ENCODE data around the gene EXOC6B. TPM values are rescaled to one million over a fixed set of nuclear protein-coding genes. Genes with fewer than 3 reads are reported as not detected.

EXOC6B gene
- total and polyA plus RNA-seq, 8 donors = 3.4 to 57.2 (median 27.1) TPM

DNA sequence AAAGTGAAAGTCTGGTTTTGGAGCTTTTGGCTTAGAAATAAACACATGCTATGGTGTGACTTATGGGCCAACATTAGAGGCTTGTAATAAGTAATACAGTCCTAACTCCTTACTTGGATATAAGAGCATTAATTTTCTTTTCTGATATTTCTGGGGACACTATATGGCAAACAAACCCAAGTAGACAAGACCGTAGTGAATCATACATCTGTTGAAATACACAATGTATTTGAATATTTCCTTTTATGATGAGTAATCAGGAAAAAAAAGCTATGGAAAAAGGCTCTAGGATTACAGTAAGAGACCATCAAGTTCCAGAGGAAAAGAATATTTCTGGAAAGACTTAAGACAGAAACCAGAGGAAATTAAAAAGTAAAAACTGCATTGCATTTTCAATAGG is 532.2 kb downstream of the EXOC6B start:
- H3K27ac ChIP-seq = no peak overlapping the region
- no peaks in the 10 kb centered on the region for H3K36me3 ChIP-seq
- H3K4me3 ChIP-seq = no peak overlapping the region
- TF ChIP-seq, protein P1, sequence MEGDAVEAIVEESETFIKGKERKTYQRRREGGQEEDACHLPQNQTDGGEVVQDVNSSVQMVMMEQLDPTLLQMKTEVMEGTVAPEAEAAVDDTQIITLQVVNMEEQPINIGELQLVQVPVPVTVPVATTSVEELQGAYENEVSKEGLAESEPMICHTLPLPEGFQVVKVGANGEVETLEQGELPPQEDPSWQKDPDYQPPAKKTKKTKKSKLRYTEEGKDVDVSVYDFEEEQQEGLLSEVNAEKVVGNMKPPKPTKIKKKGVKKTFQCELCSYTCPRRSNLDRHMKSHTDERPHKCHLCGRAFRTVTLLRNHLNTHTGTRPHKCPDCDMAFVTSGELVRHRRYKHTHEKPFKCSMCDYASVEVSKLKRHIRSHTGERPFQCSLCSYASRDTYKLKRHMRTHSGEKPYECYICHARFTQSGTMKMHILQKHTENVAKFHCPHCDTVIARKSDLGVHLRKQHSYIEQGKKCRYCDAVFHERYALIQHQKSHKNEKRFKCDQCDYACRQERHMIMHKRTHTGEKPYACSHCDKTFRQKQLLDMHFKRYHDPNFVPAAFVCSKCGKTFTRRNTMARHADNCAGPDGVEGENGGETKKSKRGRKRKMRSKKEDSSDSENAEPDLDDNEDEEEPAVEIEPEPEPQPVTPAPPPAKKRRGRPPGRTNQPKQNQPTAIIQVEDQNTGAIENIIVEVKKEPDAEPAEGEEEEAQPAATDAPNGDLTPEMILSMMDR (IDR thresholded peaks at IDR 0.05) = no peak
- no peak for TF ChIP-seq POLR2AphosphoS5 (IDR thresholded peaks at IDR 0.05)
- no peak for TF ChIP-seq POLR2A (IDR thresholded peaks at IDR 0.05)
- TF ChIP-seq EP300 (IDR thresholded peaks at IDR 0.05) = no peak
- intact Hi-C loops (cut with DNase I; ENCODE audit: low total_unique reads) = loop anchor here (5.0 kb wide), 1 partner anchor 49 kb away; no protein-coding TSS in a partner anchor
- no peaks in the 10 kb centered on the region for H3K4me1 ChIP-seq
- DNase-seq = no peak
- no peaks in the 10 kb centered on the region for H3K27me3 ChIP-seq
- no peaks in the 10 kb centered on the region for H3K9me3 ChIP-seq
- WGBS, 5 donors = 59 to 73% (median 68%) methylated on average over 1 of the region's 1 CpG

DNA sequence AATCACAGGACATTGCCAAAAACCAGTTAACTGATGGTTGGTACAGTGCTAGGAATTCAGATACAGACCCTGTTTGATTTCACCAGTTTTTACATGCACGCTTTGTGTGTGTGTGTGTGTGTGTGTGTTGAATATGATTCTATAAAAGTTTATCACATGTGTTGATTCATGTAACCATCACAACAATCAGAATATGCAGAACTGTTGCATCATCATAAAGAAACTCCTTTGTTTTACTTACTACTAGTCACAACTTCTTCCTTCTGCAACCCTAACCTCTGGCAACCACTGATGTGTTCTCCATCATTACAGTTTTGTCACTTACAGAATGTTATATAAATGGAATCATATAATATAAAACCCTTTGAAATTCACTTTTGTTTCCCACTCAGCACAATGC is 533.4 kb downstream of the EXOC6B start:
- H3K9me3 ChIP-seq = no peaks in the 10 kb centered on the region
- H3K4me3 ChIP-seq = no peak overlapping the region
- no peak overlapping the region for H3K27ac ChIP-seq
- 91 to 97% (median 95%) methylated on average over 1 of the region's 1 CpG for WGBS, 5 donors
- H3K27me3 ChIP-seq = no peaks in the 10 kb centered on the region
- intact Hi-C loops (cut with DNase I; ENCODE audit: low total_unique reads) = loop anchor here (5.0 kb wide), 1 partner anchor 50 kb away; no protein-coding TSS in a partner anchor
- TF ChIP-seq POLR2AphosphoS5 (IDR thresholded peaks at IDR 0.05) (no peak), POLR2A (IDR thresholded peaks at IDR 0.05) (no peak)
- TF ChIP-seq, protein P1 (IDR thresholded peaks at IDR 0.05) = no peak
- H3K36me3 ChIP-seq = no peaks in the 10 kb centered on the region
- H3K4me1 ChIP-seq = no peaks in the 10 kb centered on the region
- no peak for DNase-seq

DNA sequence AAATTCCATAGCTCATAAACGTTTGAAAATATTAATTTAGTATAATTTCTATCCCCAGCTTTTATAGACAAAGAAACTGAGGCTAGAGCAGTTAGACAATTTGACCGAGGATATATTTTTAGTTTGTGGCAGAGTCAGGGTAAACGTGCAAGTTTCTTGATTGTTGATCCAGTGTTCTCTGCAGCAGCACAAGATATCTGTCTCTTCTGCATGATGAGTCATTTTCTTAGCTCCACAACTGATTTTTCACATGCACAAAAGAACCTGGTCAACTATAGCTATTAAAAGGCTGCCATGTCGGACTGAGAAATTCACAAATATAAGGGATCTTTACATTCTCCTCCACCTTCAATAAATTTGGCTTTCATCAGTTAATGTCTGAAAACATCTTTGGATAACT is 534.8 kb downstream of the EXOC6B start:
- TF ChIP-seq EP300 (IDR thresholded peaks at IDR 0.05) = no peak
- TF ChIP-seq, protein P1 (IDR thresholded peaks at IDR 0.05) = no peak
- TF ChIP-seq POLR2AphosphoS5 (IDR thresholded peaks at IDR 0.05) = no peak
- TF ChIP-seq POLR2A (IDR thresholded peaks at IDR 0.05) = no peak
- no peak overlapping the region for H3K27ac ChIP-seq
- H3K9me3 ChIP-seq = no peaks in the 10 kb centered on the region
- no peak overlapping the region for H3K4me3 ChIP-seq
- no peaks in the 10 kb centered on the region for H3K36me3 ChIP-seq
- H3K4me1 ChIP-seq = no peaks in the 10 kb centered on the region
- H3K27me3 ChIP-seq = no peaks in the 10 kb centered on the region
- DNase-seq = no peak
- intact Hi-C loops (cut with DNase I; ENCODE audit: low total_unique reads) = loop anchor here (5.0 kb wide), 1 partner anchor 51 kb away; no protein-coding TSS in a partner anchor
- WGBS, 5 donors = 35 to 53% (median 52%) methylated on average over 4 of the region's 4 CpGs

DNA sequence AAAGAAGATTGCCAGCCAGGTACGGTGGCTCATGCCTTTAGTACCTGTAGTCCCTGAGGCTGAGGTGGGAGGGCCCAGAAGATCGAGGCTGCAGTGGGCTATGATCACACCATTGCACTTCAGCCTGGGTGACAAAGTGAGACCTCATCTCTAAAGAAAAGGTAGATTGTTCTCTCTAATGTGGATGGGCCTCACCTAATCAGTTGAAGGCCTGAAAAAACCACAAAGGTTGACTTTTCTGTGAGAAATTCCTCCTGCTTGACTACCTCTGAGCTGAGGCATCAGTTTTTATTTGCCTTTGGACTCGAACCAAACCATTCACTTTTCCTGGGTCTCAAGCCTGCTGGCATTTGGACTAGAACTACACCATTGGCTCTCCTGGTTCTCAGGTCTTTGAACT is 536.1 kb downstream of the EXOC6B start:
- Histone ChIP-seq H3K27me3 (no peaks in the 10 kb centered on the region), H3K36me3 (no peaks in the 10 kb centered on the region), H3K4me1 (no peaks in the 10 kb centered on the region), H3K27ac (no peak overlapping the region), H3K4me3 (no peak overlapping the region), H3K9me3 (no peaks in the 10 kb centered on the region)
- intact Hi-C loops (cut with DNase I; ENCODE audit: low total_unique reads) = loop anchor here (5.0 kb wide), 1 partner anchor 53 kb away; no protein-coding TSS in a partner anchor
- no peak for TF ChIP-seq POLR2AphosphoS5 (IDR thresholded peaks at IDR 0.05)
- TF ChIP-seq, protein P1 (IDR thresholded peaks at IDR 0.05) = no peak
- no peak for TF ChIP-seq POLR2A (IDR thresholded peaks at IDR 0.05)
- TF ChIP-seq EP300 (IDR thresholded peaks at IDR 0.05) = no peak
- no peak for DNase-seq
- WGBS, 5 donors = 87 to 91% (median 88%) methylated on average over 3 of the region's 3 CpGs

Measured in stomach (tissue), 9 donors.